ENCODE measurements around the gene UBE2G1.
"Not testable (repeated sequence)": the region's sequence is repeated elsewhere in the genome, so short reads cannot be mapped to it uniquely, and the experiment has no call there.

Gene UBE2G1

DNA sequence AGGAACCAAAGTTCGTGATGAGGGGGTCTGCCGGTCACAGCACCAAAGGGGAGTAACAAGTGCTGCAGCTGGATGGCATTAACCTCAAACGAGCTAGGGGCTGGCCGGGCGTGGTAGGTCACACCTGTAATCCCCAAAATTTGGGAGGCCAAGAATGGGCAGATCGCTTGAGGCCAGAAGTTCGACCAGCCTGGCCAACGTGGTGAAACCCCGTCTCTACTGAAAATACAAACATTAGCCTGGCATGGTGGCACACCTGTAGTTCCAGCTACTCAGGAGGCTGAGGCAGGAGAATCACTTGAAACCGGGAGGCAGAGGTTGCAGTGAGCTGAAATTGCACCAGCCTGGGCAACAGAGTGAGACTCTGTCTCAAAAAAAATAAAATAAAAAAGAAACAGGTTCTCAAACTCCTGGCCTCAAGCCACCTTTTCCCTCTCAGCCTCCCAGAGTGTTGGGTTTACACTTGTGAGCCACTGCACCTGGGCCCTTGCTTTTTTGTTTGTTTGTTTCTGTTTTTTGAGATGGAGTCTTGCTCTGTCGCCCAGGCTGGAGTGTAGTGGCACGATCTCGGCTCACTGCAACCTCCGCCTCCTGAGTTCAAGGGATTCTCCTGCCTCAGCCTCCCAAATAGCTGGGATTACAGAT is 9.4 kb upstream of the UBE2G1 start:
- not testable (repeated sequence) for DNase-seq (ENCODE audit: low spot score); FAIRE-seq

DNA sequence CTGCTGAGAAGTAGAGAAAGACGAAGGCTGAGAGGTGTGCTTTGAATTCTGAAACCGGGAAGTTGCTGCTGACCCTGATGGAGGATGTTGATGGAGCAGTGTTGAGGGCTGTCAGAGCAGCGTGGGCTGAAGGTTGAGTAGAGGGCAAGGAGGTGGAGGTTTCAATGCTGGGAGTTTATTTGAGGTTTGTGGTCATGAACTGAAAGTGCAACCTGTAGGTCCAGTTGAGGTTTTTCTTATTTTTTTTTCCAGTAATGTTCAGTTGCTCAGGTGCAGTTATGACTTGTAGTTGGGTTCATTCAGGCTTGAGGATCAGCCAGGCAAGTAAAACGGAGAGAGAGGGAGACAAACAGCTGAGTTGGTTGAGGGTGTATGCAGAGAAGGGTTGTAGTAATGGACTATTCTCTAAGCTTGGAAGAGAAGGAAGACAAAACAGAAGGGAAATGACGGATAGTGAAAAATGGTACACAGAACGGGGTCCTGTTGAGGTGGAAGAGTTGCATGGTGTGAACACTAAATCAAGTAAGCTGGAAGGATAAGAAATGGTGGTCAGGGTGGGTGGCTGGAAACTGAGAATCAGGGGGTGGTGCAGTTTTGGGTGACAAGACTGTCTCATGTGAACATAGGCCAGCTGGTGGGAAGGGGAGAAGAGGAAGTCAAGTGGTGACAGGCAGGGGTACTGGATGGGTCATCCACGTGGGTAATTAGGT is 8.7 kb upstream of the UBE2G1 start:
- FAIRE-seq, result no peak
- DNase-seq (ENCODE audit: low spot score), result no peak

DNA sequence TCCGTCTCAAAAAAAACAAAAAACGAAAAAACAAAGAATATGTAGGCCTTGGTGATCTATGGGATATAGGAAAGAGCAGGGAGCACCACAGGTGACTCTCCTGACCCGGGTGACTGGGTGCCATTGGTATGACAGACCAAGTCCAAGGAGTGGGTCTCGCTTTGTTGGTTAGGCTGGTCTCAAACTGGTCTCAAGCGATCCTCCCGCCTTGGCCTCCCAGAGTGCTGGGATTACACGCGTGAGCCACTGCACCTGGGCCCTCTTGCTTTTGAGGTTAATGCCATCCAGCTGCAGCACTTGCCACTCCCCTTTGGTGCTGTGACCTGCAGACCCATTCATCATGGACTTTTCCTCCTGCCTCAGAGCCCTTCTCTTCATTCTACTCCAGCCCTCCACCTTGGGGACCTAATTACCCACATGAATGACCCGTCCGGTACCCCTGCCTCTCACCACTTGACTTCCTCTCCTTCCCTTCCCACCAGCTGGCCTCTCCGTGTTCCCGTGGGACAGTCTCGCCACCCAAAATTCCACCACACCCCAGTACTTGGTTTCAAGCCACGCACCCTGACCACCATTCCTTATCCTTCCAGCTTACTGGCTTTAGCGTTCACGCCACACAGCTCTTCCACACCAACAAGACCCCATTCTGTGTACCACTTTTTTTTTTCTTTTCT is 3.2 kb upstream of the UBE2G1 start:
- DNase-seq (ENCODE audit: low spot score) (no peak), FAIRE-seq (no peak)

DNA sequence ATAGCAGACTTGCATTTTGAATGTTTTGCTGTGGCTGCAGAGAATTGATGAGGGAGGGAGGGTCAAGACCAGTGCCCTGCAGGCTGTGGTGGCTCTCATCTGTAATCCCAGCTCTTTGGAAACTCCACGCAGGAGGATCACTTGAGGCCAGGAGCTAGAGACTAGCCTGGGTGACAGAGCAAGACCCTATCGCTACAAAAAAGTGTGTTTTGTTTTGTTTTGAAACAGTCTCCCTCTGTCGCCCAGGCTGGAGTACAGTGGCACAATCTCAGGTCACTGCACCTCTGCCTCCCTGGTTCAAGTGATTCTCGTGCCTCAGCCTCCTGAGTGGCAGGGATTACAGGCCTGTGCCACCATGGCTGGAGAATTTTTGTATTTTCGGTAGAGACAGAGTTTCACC is 1.9 kb upstream of the UBE2G1 start:
- DNase-seq (ENCODE audit: low spot score), result no peak
- no peak for FAIRE-seq

DNA sequence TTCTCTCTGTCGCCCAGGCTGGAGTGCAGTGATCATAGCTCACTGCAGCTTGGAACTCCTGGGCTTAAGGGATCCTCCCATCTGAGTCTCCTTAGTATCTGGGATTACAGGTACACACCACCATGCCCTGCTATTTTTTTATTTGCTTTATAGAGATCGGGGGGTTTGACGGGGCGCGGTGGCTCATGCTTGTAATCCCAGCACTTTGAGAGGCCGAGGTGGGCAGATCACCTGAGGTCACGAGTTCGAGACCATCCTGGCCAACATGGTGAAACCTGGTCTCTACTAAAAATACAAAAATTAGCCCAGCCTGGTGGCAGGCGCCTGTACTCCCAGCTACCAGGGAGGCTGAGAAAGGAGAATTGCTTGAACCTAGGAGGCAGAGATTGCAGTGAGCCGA is 702 bp upstream of the UBE2G1 start:
- DNase-seq (ENCODE audit: low spot score); FAIRE-seq: not testable (repeated sequence)

DNA sequence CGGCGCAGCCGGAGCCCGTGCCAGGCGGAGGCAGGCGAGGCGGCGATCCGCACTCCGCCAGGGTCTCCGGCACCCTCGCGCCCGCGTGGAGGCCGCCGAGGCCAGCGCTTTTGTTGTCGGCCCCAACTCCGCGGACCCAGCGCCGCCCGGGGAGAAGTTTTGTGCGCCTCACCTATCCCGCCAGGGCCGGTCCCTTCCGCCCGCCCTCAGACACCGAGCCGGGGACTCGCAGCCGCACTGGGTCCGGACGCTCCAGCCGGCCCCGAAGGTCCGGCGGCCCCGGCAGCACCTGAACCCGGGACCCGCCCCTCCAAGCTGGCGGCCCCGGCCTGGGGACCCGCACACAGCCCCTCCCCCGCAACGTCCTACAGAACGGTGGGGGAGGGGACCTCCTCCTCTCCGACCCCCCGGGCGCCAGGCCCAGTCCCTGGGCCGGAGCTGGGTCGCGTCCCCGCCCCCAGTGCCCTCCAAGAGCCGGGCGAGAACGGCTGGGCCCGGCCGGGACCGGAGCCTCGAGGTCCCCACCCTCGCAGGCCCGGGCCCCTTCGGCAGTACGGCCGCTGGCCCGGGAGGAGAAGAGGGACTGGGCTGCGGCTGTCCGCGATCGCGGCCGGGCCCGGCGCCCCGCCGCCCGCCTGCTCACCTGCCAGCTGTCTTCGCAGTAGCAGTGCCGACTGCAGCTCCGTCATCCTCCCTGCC is 698 bp downstream of the UBE2G1 start:
- DNase-seq (ENCODE audit: low spot score), result no peak

DNA sequence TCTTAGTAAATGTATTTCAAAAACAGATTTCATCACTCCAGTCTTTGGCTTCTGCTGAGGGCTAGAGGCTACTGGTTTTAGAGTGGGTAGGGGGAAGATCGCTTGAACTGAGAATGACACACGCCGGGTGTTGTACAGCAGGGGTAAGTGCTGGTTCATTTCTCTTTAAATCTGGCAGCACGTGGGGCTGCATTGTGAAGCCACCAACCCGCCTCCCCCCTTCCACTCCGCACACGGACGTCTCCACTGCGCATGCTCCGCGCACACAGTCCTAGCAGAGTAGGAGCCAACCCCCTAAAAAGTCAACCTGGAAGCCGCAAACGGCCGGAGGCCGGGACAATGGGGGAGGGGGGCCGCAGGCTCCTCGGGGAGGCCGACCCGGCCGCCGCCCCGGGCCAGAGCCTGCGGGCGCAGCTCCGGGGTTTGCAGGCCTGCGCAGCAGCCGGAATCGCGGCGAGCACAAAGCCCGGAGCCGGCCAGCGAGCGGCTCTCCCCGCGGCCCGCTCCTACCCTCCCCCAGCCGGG is 1.3 kb downstream of the UBE2G1 start:
- DNase-seq (ENCODE audit: low spot score) (peak; percentile 86), FAIRE-seq (no peak)

More for the DNA sequence above, 698 bp downstream of the UBE2G1 start:
- no peak for FAIRE-seq

DNA sequence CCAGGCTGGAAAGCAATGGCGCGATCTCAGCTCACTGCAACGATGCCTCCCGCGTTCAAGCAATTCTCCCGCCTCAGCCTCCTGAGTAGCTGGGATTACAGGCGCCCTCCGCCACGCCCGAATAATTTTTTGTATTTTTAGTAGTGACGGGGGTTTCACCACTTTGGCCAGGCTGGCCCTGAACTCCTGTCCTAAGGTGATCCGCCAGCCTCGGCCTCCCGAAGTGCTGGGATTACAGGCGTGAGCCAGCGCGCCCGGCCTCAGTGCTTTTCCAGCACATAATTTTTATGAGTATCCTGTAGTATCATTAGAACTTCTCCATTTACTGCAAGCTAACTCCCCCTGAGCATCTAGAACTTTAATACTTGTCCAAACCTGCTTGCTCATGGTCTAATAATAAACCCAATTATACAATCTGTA is 1.8 kb downstream of the UBE2G1 start:
- FAIRE-seq (no peak), DNase-seq (ENCODE audit: low spot score) (no peak)

DNA sequence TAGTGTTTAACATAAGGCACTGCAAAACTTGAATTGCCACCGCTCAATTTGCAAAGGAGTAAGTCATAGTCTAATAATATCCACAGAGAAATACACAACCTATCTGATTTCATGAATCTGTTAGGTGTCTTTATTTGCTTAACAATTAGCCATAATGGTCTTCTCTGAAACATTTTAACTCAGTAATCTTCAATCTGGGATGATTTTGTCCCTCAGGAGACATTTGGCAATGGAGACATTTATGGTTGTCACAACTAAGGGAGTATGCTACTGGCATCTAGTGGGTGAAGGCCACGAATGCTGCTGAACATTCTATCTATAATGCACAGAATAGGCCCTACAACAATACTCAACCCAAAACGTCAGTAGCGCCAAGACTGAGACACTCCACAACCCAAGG is 4.3 kb downstream of the UBE2G1 start:
- no peak for DNase-seq (ENCODE audit: low spot score)
- no peak for FAIRE-seq

DNA sequence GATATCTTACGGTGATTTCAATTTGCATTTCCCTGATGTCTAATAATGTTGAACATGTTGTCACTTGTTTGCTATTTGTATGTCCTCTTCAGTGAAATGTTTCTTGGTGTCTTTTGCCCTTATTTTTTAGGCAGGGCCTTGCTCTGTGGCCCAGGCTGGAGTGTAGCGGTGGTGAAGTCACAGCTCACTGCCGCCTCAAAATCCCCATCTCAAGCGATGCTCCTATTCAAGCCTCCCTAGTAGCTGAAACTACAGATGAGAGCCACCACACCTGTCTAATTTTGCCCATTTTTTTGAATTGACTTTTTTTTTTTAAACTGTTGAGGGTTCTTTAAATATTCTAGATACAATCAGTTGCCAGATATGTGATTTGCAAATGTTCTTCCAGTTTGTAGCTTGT is 8.3 kb downstream of the UBE2G1 start:
- FAIRE-seq (no peak), DNase-seq (ENCODE audit: low spot score) (no peak)

DNA sequence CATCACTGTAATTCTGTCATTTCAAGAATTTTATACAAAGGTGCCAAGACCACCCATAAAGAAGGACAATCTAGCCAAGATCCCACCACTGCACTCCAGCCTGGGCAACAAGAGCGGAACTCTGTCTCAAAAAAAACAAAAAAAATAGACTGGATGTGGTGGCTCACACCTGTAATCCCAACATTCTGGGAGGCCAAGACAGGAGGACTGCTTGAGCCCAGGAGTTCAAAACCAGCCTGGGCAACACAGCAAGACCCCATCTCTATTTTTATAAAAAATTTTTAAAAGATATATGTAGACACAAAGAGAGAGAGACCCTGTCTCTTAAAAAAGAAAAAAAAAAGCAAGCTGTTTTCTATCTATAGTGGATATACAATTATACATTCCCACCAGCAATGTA is 8.8 kb downstream of the UBE2G1 start:
- DNase-seq (ENCODE audit: low spot score), result no peak
- no peak for FAIRE-seq

DNA sequence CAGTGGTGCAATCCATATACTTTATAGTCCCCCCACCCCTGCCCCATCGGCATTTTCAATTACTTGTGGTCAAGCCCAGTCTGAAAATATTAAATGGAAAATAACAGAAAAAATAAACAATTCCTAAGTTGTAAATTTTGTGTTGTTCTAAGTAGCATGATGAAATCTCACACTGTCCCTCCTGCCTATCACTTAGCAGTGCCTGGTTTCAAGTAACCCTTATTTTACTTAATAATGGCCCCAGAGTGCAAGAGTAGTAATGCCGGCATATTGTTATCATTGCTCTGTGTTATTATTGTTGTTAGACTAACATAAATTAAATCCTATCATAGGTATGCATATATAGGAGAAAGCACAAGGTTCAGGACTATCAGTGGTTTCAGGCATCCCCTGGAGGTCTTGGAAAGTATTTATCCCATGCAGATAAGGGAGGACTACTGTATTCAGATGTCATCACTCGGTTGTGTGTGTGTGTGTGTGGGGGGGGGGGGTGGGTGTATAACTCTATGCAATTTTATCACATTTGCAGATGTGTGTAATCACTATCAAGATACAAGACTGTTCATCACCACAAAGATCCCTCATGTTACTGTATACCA is 9.3 kb downstream of the UBE2G1 start:
- DNase-seq (ENCODE audit: low spot score) (no peak), FAIRE-seq (no peak)

DNA sequence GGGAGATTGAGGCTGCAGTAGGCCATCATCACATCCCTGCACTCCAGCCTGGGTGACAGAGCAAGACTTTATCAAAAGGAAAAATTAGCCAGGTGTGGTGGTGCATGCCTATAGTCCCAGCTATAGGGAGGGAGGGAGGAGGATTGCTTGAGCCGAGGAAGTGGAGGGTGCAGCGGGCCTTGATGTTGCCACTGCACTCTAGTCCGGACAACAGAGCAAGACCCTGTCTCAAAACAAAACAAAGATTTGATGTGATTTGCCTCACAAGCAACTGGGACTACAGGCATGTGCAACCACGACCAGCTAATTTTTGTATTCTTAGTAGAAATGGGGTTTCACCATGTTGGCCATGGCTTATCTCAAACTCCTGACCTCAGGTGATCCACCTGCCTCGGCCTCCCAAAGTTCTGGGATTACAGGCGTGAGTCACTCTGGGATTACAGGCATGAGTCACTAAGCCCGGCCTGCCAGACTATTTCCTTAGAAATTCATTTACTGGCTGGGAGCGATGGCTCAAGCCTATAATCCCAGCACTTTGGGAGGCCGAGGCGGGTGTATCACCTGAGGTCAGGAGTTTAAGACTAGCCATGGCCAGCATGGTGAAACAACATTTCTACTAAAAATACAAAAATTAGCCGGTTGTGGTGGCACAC is 11.5 kb downstream of the UBE2G1 start:
- DNase-seq (ENCODE audit: low spot score) (no peak), FAIRE-seq (no peak)

DNA sequence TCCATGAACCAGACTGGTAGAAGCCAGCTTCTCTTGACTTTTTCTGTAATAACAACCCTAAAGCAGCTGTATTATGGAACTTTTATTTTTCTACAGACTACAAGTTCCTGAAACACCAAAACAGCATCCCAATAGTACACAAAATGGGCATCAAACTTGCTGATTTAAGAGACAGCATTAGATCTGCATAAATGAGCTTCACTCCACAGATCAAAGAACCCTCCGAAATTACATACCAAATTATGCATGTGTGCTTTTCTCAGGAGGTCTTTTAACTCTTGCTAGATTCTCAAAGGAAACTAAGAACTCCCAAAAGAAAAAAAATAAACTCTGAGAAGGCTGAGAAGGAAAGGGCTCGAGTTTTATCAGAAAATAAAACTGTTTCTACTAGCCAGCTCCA is 12.3 kb downstream of the UBE2G1 start:
- DNase-seq (ENCODE audit: low spot score) (no peak), FAIRE-seq (no peak)

DNA sequence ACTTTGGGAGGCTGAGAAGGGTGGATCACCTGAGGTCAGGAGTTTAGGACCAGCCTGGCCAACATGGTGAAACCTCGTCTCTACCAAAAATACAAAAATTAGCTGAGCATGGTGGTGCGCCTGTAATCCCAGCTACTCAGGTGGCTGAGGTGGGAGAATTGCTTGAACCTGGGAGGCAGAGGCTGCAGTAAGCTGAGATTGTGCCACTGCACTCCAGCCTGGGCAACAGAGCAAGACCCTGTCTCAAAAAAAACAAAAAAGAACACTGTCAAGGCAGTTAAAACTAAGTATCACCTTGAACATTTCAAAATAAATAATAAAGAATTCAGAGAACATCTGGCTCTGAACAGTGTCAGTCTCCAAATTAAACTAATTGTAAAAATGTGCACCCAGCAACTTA is 16.3 kb downstream of the UBE2G1 start:
- not testable (repeated sequence) for FAIRE-seq; DNase-seq (ENCODE audit: low spot score)

DNA sequence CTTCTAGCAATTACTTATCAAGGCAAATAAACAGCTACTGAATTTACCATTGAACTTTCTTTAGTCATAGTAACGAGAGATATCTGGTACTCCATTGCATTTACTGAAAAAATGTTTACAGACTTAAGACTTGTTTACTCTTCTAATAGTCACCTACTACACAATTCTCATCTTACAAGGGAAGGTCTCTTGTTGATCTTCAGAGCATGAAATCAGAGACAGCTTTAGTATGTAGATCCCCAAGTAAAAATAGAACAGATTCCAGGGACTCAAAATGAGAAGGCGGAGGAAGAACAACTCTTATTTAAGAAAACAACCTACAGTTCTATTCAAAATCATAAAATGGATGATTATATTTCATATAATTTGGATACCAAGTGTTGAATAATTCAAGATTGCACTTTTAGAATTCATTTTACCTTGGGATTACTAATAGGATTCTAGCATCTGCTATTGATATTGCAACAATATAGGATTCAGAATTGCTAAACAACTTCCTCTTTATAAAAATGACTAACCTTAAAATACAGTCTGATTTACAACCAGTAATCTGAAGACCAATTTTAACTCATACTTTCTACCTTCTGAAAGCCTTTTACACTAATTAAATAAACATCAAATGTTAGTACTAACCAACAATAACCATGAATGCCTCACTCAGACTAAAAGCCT is 20.8 kb downstream of the UBE2G1 start:
- DNase-seq (ENCODE audit: low spot score) (no peak), FAIRE-seq (no peak)

DNA sequence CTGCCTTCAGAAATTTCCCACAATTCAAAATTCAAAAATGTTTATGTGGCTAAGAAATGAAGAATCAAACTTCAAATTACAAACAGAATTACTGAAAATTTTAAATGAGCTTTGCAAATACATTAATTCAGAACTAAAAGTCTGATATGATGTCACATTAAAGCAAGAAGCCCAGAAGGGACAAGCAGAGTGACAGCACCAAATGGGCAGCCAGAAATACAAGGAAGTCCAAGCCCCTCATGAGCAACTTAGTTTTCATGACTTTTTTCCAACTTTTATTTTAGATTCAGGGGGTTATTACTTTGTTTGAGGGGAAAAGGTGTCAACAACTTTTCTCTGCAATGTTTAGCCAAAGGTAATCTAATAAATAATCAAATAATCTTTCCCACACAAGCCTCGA is 21.5 kb downstream of the UBE2G1 start:
- no peak for DNase-seq (ENCODE audit: low spot score)
- FAIRE-seq, result no peak

DNA sequence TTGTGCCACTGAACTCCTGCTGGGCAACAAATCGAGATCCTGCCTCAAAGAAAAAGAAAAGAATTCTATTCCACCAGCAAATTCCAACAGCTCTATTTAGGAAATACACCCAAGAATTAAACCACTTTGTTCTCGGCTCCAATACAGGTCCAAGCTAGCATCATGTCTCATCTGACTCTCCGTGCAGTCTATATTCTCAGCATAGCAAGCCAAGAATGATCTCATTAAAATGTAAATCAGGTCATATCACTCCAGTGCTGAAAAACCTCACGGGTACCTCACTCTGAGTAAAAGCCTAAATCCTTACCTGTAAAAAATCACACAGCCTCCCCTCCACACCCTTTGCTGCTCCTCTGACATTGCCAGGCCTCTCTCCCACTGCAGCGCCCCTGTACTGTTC is 23.9 kb downstream of the UBE2G1 start:
- DNase-seq (ENCODE audit: low spot score) (no peak), FAIRE-seq (no peak)

DNA sequence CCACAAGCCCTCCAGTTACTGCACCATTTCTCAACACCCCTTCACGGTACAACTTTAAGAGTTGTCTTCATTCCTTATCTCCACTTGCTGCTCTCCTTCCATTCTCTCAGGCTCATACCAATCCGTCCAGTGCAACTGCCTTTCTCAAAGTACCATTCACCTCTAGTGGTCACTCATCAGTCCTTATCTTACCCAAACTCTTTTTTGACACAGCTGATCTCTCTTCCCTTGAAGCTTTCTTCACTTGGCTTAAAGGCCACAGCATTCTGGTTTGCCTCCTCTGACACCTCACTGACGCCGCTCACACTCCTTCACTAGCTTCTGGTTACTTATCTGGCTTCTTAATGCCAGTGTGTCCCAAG is 24.9 kb downstream of the UBE2G1 start:
- DNase-seq (ENCODE audit: low spot score) (no peak), FAIRE-seq (no peak)

DNA sequence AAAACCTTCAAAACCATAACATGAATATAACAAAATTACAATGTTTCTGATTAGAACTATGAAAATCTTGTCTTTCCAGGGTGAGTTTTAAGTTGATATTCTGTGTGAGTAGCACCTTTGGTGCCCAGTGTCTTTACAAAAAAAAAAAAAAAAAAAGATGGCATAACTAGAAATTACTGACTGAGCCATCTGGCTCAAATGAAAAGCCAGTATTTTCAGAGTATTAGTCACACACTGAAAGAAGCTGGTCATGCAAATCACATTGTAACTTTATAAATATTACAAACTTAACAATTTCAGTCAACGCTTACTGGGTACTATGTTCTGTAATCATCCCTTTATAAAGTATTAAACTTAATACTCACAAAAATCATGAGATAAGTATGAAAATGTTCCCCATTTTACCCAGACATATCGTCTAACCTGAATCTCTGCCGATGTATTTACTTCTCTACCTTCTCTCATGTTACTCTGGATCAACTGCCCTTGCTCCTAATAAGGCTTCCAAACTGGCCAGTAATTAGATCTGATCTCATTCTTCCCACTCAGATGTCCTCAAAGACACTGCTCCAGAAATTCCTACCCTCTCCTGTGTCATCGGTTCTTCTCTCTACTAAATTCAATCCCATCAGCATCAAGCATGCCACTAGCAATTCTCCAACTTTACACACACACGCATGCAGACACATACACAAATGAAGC is 25.4 kb downstream of the UBE2G1 start:
- DNase-seq (ENCODE audit: low spot score) (no peak), FAIRE-seq (no peak)

All from RCC 7860 (cell line).